NB4 (cell line): ENCODE data around the gene ZNF132.
A peak's percentile ranks its signal among the peaks of the same experiment; 100 is the strongest.

Experiments used
- DNase-seq: peaks from one replicate; pipeline ENCODE4 v3.0.0; 2010; ENCODE audit warnings: low read depth
- H3K4me3 ChIP-seq: one replicate; pipeline ENCODE4 v1.5.1; 2011; ENCODE audit warnings: mild to moderate bottlenecking, low read depth, low read length, moderate library complexity
- MAX ChIP-seq: IDR thresholded peaks from 2 replicates; pipeline ENCODE4 v1.6.1; 2011; ENCODE audit warnings: low read depth, low read length
- MYC ChIP-seq: IDR thresholded peaks from 2 replicates; pipeline ENCODE4 v1.6.1; 2011; ENCODE audit warnings: low read depth, low read length
- POLR2A ChIP-seq: IDR thresholded peaks from 2 replicates; pipeline ENCODE4 v1.6.1; 2011; ENCODE audit warnings: mild to moderate bottlenecking; ENCODE audit not compliant: insufficient read length; ENCODE audit errors: extremely low read depth
- TF ChIP-seq, protein P1 (sequence below): IDR thresholded peaks from one replicate; pipeline ENCODE4 v1.5.1; 2012; ENCODE audit warnings: low read depth, low read length

The ZNF132 gene

GRCh38 chr19:58401840-58402421 is 38.0 kb downstream of the ZNF132 start:
- H3K4me3 ChIP-seq, result peak overlapping the region; percentile 70
- no peak for DNase-seq
- TF ChIP-seq, protein P1, sequence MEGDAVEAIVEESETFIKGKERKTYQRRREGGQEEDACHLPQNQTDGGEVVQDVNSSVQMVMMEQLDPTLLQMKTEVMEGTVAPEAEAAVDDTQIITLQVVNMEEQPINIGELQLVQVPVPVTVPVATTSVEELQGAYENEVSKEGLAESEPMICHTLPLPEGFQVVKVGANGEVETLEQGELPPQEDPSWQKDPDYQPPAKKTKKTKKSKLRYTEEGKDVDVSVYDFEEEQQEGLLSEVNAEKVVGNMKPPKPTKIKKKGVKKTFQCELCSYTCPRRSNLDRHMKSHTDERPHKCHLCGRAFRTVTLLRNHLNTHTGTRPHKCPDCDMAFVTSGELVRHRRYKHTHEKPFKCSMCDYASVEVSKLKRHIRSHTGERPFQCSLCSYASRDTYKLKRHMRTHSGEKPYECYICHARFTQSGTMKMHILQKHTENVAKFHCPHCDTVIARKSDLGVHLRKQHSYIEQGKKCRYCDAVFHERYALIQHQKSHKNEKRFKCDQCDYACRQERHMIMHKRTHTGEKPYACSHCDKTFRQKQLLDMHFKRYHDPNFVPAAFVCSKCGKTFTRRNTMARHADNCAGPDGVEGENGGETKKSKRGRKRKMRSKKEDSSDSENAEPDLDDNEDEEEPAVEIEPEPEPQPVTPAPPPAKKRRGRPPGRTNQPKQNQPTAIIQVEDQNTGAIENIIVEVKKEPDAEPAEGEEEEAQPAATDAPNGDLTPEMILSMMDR, result no peak
- TF ChIP-seq POLR2A, result no peak
- TF ChIP-seq MAX, result no peak
- no peak for TF ChIP-seq MYC

DNA sequence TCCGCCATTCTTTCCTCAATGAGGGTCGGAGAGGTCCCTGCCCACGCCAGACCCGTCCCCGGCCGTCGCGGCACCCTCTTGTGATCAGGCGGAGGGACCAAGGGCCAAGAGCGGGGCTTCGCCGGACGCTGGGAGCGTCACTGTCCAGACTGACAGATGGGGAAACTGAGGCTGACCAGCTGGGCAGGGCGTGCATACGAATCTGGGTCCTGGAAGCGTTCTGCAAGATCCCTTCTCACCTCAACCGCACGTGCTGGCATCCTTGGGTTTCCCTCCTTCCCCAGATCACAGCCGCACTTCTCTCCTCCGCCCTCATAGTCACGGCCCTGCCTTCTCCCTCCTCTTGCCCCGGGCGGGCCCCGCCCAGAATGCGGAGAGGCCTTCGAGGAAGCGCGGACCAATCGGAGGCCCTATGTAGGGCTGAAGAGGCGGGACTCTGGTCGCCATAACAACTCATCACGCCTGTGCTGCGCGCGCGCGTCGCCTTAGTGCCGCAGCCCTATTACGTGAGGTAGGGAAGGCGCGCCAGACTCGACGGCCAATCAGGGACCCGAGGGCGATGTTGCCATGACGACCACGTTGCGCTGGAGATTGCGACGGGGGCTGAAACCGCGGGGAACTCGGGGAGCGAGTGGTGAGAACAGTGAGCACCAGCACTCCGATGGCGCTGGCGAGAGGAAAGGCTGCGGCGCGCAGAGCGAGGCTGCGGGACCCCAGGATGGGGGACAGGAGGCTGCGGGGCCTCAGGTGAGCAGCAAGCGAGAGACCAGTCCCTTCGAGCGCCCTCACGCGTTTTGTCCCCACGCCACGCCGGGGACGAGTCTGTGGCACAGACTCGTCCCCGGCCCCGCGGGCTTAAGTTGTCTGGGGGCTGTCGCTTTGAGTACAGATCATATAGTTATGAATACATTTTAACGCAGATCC is 38.8 kb downstream of the ZNF132 start:
- TF ChIP-seq, protein P1, result no peak
- TF ChIP-seq POLR2A (peak; percentile 81), MYC (peak; percentile 42; the same call in 1 of the 2 replicates), MAX (peak; percentile 83)
- peak; percentile 99 for DNase-seq
- peak overlapping the region; percentile 70 for H3K4me3 ChIP-seq

- no peak for DNase-seq
- H3K4me3 ChIP-seq, result no peak overlapping the region
- TF ChIP-seq POLR2A (no peak), MYC (no peak), MAX (no peak)
- TF ChIP-seq, protein P1, result no peak
Measured at GRCh38 chr19:58400316-58400915, 39.5 kb downstream of the ZNF132 start.

- no peak overlapping the region for H3K4me3 ChIP-seq
- no peak for DNase-seq
- TF ChIP-seq POLR2A (no peak), MAX (no peak), MYC (no peak)
- TF ChIP-seq, protein P1, result no peak
Measured at GRCh38 chr19:58399903-58400302, 40.0 kb downstream of the ZNF132 start.

GRCh38 chr19:58398545-58398944 is 41.4 kb downstream of the ZNF132 start:
- TF ChIP-seq MAX (no peak), MYC (no peak), POLR2A (no peak)
- TF ChIP-seq, protein P1, result no peak
- H3K4me3 ChIP-seq, result no peak overlapping the region
- DNase-seq, result no peak
